Inflammatory macrophage (primary cell): ENCODE measurements around the gene EHD4.

Experiments used
- DNase-seq, 2 donors: peaks; one replicate each; pipeline ENCODE4 v3.0.0-alpha.2; 2020 to 2022

The EHD4 gene

DNA sequence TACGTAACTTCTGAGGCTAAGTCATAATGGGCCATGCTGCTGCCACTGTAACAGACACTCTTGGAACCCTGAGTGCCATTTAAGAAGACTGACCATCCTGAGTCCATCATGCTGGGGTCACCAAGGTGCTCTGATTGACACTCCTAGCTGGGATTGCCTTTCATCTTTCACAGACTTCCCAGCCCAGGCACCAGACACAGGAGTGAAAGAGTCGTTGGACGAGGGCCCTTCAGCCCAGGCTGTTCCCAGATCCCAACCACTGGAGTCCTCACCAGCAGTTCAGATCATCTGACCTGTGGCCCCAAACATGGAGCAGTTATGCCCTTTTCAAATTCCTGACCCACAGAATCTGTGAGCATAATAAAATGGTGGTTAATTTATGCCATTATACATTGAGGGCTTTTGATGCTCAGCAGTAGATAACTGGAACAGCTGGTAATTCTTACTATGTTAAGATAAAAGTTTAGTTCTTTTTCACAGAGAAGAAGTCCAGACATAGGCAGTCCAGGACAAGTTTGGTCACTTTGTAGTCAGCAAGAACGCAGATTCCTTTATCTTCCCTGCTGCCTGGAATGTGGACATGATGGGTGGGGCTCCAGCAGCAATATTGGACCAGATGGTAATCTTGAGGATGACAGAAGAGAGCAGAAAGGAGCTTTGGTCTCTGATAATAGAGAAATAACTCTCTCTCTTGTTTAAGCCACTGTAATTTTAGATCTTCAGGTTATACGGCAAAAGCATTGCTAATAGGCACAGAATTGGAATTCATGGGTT, 7.3 kb upstream of the EHD4 start:
- DNase-seq, result no peak

- no peak for DNase-seq
These were observed 6.2 kb upstream of the EHD4 start for GRCh38 chr15:41978534-41978933.

GRCh38 chr15:41977757-41978383, 5.5 kb upstream of the EHD4 start:
- DNase-seq, result no peak

GRCh38 chr15:41975669-41976068, 3.3 kb upstream of the EHD4 start:
- DNase-seq, result peak in 1 of 2 donors; percentile 42

DNA sequence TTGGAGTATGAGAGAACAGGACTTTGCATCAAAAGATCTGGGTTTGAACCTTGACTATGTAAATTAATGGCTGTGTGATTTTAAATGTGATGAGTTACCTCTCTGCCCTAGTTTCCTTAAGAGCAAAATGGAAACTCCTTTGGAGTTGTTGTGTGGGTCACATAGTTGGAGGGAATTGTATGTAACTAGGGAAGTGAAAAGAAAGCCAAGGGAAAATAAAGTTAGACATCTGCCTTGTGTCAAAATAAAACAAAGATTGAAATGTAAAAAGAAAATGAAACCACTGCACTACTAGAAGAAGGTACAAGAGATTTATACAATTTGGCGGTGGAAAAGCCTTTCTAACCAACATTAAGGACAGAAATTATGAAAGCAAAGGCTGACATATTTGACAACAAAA, 1.7 kb upstream of the EHD4 start:
- DNase-seq, result no peak

DNA sequence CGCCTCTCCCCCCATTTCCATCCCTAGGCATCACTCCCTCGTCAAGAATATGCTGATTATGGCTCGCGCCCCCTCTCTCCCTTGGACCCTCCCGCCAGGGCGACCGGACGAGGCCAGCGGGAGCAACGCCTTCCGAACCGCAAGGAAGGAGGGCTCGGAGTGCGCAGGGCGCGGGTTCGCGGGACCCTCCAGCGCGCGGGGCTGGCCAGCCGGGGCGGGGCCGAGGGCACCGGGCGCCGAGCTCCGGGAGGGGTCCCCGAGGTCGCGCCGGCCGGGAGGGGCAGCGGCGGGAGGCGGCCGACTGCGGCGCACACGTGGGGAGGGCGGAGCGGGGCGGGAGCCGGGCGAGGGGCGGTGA, 483 bp downstream of the EHD4 start:
- no peak for DNase-seq

DNA sequence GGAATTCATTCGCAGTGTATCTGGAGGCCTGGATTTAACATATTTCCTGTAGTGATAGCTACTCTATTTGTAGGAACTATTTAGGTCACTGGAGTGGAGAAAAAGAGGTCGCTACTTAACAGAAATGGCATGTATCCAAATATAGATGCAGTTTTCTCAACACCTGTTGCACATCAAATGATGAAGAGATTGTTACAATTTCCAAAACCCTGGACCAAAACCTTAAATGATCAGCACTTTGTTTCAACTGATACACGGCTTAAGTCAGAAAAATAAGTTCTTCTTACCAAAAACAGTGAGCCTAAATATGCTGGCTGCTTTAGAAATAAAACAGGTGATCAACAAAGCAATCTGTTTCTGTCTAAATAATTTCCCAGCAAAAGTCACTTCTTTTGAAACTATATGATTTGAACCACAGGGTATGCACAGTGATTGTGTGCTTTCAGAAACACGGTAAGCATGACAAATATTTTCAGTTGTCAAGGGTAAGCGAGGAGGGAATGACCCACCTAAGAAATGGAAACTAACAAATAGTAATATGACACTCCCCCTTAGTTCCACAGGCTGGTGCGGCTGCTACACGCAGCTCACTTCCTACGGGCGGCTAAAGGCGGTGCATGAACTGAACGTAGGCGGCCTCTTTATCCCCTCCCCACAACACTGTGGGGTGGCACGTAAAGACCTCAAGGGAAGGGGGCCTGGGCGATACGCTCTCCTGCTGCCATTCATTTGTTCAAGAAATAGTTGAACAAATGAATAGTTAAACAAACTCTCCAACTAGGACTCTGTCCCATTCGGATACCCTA, 1.1 kb downstream of the EHD4 start:
- DNase-seq, result peak; percentile 63 to 73

- DNase-seq, result no peak
These were observed 1.9 kb downstream of the EHD4 start for GRCh38 chr15:41970456-41970855.

- no peak for DNase-seq
These were observed 2.4 kb downstream of the EHD4 start for GRCh38 chr15:41969851-41970431.

DNA sequence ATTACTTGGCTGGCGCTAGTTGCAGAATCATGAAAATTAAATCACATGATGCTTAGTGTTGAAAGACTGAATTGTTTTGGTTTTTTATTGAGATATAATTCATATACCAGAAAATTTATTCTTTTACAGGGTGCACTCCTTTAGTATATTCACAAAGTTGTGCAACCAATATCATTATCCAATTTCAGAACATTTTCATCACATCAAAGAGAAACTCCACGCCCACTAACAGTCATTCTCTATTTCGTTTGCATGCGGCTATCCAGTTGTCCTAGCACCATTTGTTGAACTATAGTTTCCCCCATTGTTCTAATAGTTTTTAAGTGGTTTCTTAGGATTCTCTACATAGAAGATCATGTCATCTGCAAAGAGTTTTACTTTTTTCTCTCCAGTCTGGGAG, 3.7 kb downstream of the EHD4 start:
- DNase-seq, result peak; percentile 60 to 71

DNA sequence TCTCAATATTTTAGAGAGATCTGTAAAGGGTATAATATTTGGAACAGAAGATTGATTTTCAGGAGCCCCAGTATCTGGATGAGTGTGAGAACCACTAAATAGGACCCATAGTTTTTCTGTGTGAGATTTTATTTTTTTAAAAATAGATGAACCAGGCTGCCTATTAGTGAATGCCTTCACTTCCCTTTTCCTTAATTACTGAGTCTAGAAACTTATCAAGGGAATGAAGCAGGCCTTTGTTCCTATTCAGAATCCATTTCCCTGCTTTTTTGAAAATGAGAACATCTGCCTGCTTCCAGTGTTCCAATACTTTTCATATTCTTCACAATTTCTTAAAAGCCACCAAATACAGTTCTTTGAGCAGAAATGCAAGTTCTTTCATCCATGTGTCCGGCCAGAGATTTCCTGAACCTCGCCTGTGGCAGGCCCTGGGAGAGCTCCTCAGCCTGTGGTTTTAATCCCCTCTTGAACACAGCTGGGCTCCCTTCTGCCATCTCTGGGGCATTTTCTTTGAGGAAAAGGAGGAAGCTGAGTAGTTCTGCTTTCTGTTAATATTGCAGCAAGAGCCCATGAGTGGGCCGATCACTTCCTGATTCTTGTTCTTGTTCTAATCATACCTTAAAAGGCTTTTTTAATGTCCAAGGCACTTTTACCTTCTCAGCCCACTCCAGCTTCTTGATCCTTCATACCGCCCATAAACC, 4.7 kb downstream of the EHD4 start:
- DNase-seq, result peak; percentile 94 to 95

- no peak for DNase-seq
These were observed 5.4 kb downstream of the EHD4 start for GRCh38 chr15:41966920-41967465.

DNA sequence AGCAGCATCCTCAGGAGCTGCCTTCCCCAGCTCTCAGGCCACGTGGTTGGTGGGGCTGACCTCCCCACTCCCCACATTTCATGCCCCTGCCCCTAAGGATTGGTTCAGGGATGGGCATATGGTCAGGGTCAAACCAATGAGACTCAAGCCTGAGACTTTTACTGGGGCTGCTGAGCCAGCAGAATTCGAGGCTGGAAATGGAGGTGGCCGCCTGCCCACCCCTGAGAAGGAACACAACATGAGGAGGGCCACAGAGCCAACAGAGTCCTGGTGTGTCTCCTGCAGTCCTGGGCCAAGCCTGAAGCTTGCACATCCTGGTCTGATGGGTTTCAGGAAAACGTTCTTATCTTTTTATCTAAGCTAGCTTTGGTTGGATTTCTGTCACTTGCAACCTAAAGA, 5.9 kb downstream of the EHD4 start:
- DNase-seq, result no peak

- DNase-seq, result no peak
These were observed 6.6 kb downstream of the EHD4 start for GRCh38 chr15:41965441-41966413.

DNA sequence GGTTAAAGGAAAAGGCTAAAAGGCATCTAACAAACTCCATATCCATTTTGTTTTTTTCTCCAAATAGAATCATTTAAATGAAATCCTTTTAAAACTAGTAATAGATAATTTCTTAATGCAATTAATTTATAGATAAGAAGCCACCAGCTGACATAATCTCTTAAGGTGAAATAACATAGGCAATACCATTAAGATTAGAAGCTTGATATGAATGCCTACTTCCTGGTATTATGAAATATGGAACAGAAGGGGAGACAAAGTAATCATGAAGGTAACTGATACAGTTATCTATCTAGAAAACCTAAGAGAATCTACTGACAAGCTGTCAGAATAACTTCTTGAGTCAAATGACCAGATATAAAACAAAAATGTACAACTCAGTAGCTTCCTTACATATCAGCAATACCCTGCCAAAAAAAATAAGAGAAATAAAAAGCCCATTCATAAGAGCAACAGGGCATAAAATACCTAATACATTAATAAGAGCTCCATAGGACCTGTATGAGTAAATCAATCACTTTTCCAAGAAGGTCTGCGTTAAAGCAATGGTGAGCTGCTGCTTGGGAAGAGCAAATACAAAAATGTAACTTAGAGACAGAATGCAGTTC, 10.7 kb downstream of the EHD4 start:
- DNase-seq, result no peak

DNA sequence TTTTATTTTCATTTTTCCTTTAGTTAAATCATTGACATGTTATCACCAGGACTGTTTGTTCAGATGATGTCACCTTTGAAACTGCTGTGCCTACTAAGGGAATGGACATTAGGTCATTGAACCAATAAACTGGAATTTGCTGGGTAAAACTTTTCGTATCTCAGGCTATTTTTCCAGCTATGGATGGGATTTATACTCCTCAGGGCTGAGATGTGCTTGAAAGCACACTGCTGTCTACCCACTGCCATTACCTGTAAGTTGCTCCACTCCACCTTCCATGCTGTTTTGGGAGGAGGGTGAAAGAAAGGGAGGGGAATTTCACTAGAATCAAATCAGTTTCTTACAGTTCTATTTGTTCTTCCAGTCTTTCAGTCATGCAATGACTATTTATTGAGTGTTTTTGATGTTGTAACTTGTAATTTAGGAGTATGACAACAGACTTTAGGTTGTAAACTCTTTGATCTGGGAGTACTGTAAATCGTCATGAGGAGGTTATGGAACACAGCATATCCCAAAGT, 11.3 kb downstream of the EHD4 start:
- no peak for DNase-seq

DNA sequence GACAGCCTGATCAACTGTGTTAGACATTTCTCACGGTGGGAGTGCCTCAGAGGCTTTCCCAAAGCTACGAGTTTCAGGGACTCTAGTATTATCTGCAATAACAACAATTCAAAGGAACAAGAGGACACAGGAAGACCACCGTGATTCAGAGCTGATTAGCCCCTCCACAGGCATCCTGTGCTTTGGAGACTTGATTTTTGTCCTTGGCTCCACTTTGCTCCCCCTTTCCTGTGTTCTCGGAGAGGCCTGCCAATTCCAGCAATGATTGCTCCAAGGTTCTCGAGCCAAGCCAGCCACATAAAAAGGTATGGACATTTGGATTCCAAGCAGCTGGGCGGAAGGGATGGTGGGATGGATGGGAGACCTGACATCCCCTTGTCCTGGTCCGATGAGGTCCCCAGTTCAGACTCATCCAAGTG, 14.3 kb downstream of the EHD4 start:
- no peak for DNase-seq

- no peak for DNase-seq
These were observed 15.1 kb downstream of the EHD4 start for GRCh38 chr15:41957021-41957897.

DNA sequence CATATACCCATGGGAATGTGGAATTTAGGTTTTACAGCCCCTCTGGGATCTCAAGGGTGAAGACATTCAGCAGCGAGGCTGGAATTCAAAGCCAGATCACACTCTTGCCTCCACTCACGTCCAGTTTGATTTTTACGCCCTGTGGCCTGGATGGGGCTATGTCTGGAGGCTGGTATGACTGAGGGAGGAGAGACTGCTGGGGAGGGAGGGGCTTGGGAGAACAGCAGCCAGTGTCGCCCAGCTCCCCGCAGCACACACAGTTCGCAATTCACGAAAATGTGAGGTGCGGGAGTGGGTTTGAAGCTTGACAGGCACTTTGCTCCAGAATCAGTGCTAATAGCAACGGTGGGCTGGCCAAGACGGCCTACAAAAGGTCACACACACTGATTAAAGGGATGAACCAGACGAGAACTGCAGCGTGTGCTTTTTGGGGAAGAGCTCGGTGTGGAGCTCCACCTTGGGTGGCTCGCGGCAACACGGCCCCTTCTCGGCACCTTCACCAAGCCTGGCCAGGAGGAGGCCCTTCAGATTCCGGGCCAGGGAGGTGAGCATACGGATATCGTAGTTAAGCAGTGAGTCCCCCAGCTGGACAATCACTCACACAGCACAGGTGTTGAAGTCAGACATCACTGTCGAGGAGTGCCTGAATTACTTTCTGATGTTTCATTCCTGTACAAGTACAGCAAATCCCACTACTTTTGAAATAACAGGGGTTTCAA, 16.4 kb downstream of the EHD4 start:
- DNase-seq, result no peak
